ENCODE results near the gene NKIRAS1.
"Not testable (repeated sequence)": the region's sequence is repeated elsewhere in the genome, so short reads cannot be mapped to it uniquely, and the experiment has no call there.

Gene NKIRAS1

DNA sequence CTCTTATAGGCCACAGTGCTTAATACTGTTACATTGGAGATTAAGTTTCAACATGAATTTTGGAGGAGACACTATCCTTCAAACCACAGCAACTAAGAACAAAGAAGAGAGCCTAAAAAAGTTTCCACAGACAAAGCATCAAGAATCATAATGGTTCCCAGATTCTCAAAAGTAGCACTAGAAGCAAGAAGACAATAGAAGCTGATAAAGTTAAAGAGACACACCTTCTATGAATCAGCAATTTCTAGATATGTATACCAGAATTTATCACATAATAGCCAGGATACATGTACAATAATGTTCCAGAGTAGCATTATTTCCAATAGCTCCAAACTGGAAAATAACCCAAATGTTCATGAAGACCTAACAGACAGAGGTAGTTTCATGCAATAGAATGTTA is 12.2 kb downstream of the NKIRAS1 start:
- no peak for DNase-seq (ENCODE audit: low read depth in 2 of 2)

DNA sequence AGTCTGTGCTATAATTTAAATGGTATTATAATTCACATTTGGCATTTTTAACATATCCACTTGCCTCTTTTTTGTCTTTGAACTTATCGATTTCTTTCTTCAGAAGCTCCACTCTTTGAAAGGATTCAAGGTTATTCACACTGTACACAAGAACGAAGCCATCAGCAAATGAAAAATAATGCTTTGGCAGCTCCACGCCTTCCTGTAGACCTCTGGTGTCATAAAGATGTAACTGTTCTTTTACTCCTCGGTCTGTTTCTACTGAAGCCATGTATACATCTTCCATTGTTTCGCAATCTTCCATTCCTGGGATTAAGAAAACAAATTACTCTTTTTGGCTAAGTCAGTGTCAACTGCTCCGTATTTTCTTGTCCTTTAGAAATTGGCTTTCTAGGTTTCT is 16.0 kb downstream of the NKIRAS1 start:
- no peak for DNase-seq (ENCODE audit: low read depth in 2 of 2)

GRCh38 chr3:23895181-23895580 is 21.6 kb downstream of the NKIRAS1 start:
- no peak for DNase-seq (ENCODE audit: low read depth in 2 of 2)

DNA sequence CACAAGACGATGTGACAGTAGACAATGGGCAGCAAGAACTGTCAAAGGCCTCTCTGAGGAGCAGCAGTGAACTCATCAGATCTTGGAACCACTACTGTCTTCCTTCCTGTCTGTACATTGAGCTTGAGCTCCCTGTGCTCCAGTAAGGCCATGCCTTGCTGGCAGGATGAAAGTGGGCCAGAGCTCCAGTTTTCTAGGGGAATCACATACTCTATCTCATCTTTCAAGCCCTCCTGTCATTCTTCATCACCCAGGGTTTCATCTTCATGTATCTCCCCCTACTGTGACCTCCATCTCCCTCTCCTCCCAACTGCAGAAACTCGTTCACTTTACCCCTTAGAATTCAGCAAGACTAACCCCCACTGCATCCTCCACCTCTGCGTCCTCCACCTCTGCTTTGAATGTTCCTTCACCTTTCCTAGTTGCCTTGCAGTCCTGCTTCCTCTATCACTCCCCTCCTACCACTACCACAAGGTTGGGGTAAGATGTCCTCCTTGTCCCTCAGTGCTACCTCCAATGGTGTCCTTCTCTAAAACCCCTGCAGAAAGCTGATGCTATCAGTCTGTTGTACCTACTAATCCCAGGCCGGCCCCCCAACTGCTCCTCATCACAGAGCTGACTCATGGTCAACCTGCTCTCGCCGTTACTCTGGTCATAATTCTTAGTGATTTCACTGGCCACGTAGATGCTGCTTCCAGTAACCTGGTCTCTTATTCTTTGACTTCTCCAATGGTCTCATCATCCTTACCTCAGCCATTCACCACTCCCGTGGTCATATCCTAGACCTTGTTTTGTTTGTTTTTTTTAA is 22.3 kb downstream of the NKIRAS1 start:
- no peak for DNase-seq (ENCODE audit: low read depth in 2 of 2)

DNA sequence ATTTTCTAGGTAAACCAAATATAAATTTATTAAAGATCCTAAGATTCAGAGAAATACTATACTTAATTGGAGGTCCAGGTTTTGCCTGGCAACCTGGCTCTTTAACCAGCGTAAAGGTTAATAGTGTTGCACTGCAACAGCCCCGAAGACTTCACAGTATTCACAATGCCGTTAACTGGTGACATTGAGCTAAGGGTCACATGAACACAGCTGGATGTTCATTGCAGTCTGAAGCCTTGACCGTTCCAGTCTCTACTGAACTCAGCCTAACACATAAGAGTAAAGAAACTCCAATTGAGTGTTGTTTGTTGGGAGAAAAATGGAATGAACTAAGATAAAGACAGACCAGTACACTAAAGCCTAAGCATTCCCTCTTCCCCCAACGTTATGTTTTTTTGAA is 26.8 kb downstream of the NKIRAS1 start:
- DNase-seq (ENCODE audit: low read depth in 2 of 2): no peak

DNA sequence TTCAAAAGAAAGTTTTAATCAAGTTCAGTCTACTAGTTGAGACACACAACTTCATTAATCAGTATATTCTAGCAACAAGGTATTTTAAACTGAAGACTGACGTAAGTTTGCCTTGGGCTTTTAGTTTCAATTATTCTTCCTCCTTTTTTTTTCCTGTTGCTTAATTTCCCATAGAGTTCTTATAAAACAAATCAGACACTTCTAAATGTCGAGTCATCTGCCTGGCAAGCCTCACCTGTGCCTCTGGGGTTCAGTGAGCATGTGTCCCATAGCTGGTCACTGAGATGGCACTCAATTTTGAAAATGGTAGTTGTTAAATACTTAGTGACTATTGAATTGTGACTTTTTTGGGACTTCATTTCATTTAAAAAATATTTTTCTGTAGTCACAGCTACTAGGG is 27.4 kb downstream of the NKIRAS1 start:
- DNase-seq (ENCODE audit: low read depth in 2 of 2): no peak

DNA sequence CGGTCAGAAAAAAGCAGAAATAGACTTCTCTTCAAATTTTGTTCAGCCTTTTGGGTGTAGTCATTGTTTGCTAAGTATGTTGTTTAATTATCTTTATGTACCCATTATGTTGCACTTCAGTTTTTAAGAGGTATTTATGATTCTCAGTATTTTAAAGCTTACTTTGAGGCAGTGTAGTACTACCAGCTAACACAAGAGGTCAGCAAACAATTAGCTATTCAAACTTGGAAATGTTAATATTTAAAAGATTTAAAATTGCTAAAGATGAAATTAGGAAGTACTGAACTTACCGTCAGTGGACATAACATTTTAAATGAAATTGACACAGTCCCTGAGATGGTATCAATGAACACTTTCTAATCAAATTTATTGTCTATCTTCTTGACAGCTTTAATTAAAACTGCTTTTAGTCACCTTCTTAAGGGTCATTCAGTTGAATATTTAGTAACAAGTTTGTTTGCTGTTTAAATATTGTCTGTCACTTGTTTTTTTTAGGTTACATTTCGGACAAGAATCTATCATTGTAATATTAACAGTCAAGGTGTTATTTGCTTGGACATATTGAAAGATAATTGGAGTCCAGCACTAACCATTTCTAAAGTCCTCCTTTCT is 28.1 kb downstream of the NKIRAS1 start:
- no peak for DNase-seq (ENCODE audit: low read depth in 2 of 2)

DNA sequence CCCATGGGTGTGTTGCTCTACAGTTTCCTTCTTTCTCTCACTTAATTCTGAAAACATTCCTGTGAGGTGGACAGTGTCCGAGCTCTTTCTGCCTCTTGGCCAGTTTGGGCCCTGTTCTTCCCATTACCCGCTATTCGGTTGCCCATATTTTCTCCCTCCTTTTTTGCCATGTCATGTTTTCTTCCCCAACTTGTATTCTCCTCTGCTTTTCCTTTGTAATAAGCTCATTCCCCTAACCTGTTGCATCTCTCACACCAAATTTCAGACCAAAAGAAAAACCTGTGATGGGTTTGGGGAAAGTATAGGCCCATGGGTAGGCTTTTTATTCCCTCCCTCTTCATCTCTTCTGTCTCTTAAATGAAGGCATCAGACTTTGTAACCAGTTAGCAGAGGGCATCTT is 30.5 kb downstream of the NKIRAS1 start:
- no peak for DNase-seq (ENCODE audit: low read depth in 2 of 2)

DNA sequence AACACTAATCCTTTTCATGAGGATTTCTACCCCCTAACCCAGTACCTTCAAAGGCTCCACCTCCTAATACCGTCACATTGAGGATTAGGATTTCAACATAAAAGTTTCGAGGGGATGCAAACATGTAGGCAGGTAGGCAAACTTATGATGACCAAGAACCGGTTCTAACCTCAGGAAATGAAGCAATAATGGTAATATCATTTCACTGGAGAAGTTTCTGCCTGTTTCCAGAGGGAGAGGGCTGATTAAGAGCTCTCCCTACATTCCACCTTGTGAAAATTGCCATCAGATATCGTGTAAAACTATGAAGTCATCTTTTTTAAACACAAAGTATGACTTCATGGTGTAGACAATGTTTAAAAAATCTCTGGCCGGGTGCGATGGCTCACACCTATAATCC is 31.6 kb downstream of the NKIRAS1 start:
- no peak for DNase-seq (ENCODE audit: low read depth in 2 of 2)

DNA sequence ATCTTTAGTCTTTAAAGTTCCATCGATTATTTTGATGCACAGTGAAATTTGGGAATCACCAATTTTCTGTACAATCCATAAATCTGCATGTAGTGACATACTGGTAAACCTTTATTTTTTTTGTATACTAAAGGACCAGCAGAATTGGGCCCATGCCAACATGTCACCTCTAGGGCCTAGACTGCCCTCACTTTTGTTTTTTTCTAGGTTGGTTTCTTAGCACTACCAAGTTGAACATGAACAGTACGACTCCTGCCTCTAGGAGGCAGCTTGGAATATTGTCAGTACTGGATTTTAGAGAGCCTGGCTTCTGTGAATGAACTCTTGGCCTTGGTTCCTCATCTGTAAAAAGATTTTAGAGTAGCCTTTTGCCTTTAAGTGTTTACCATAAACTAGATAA is 32.3 kb downstream of the NKIRAS1 start:
- DNase-seq (ENCODE audit: low read depth in 2 of 2): no peak

- DNase-seq (ENCODE audit: low read depth in 2 of 2): no peak
Measured at GRCh38 chr3:23882487-23882918, 34.3 kb downstream of the NKIRAS1 start.

DNA sequence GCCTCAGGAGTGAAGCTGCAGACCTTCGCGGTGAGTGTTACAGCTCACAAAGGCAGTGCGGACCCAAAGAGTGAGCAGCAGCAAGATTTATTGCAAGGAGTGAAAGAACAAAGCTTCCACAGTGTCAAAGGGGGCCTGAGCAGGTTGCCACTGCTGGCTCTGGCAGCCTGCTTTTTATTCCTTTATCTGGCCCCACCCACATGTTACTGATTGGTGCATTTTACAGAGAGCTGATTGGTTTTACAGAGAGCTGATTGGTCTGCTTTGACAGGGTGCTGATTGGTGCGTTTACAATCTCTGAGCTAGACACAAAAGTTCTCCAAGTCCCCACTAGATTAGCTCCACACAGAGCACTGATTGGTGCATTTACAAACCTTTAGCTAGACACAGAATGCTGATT is 34.8 kb downstream of the NKIRAS1 start:
- DNase-seq (ENCODE audit: low read depth in 2 of 2): not testable (repeated sequence)

DNA sequence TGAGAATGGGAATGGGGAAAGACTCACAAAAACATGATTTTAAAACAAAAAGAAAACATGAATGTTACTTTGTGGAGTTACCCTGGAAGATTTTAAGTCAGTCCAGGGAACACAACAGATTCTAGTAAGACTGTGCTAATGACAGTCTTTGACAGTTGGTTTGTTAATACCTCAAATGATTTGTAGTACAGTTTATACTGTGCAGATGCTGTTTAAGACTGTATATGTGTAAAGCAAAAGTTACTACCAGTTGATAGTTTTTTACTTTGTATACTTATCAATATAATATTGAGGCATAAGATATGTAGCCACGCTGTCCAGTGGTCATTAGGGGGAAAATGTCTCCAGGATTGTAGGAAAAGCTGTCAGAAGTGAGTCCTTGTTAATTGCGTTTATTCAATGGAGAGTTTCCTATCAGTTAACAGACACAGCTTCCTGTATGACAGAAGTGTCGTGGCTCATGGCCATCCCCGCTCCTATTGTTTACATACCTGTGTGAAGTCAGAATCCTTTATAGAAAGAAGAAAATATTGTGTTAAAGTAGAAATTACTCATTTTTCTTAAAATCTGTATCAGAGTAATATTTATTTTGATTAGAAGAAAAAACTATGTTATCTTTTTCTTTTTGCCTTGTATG is 36.0 kb downstream of the NKIRAS1 start:
- DNase-seq (ENCODE audit: low read depth in 2 of 2): no peak

GRCh38 chr3:23879485-23879884 is 37.3 kb downstream of the NKIRAS1 start:
- no peak for DNase-seq (ENCODE audit: low read depth in 2 of 2)

DNA sequence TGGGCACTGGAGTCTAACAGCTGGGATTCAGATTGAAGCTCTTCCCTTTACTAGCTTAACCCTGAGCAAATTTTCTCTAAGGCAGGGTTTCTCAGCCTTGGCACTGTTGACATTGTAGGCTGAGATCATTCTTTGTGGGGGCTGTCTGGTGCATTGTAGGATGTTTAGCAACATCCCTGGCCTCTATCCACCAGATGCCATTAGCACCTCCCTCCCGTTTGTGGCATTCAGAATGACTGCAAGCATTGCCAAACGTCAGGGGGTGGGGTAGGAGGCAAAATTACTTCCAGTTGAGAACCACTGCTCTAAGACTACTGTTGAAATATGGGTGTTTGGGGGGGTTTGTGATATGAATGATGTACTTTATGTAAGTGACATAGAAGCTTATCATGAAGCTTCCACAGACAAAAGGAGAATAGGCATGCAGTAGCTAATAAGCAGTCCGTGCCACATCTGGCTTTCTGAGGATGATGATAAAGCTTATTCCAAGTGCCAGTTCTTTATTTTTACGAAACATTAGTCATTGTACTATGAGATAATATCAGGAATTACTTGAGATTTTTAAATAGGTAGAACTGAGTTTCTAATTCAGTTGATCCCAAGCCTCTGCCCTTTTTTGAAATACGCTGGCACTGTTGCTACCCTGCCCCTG is 39.3 kb downstream of the NKIRAS1 start:
- no peak for DNase-seq (ENCODE audit: low read depth in 2 of 2)

DNA sequence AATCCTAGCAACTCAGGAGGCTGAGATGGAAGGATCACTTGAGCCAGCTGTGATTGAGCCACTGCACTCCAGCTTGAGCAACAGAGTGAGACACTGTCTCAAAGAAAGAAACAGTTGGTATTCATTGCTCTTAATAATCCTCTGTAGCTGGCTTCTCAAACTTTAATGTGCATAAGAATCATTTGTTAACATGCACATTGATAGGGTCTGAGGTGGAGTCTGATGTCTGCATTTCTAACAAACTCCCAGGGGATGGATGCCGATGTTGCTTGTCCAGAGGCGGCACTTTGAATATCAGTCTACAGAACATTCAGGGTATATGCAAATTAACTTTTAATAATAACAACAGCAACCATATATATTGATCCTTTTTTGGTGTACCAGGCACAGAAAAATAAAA is 39.9 kb downstream of the NKIRAS1 start:
- DNase-seq (ENCODE audit: low read depth in 2 of 2): no peak

- no peak for DNase-seq (ENCODE audit: low read depth in 2 of 2)
Measured at GRCh38 chr3:23875113-23875725, 41.6 kb downstream of the NKIRAS1 start.

DNA sequence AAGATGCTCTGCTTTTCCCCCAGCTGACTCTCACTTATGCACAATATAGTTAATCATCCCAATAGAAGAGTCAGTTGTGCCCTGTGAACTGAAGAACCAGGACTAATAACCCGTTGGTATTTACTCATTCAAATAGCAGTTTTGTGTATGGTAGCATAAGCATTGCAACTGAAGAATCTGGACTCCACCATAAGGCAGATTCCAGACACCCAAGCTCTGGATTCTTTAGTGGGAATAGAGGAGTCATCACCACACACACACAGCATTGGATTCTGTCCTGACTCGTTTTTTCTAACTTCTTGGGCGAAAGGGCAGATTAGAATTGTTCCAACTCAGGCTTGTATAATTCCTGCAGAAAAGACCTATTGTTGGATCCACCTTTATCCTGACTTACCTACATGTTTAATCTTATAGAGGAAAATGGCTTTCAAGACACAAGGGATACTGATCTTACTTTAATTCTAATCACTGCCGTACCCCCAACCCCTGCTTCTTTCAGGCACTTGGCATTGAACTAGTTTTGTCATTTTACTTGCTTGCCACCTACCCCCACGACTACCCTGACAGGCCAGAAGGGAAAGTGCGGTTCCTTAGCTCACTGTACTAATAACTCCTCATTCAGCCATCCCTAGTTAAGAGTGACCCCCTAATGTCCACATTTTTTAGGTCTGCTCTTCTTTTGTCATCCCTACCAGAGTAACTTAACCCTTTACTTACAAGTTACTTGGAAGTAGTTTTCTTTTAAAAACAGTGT is 42.3 kb downstream of the NKIRAS1 start:
- DNase-seq (ENCODE audit: low read depth in 2 of 2): no peak

- no peak for DNase-seq (ENCODE audit: low read depth in 2 of 2)
Measured at GRCh38 chr3:23873941-23874340, 42.8 kb downstream of the NKIRAS1 start.

DNA sequence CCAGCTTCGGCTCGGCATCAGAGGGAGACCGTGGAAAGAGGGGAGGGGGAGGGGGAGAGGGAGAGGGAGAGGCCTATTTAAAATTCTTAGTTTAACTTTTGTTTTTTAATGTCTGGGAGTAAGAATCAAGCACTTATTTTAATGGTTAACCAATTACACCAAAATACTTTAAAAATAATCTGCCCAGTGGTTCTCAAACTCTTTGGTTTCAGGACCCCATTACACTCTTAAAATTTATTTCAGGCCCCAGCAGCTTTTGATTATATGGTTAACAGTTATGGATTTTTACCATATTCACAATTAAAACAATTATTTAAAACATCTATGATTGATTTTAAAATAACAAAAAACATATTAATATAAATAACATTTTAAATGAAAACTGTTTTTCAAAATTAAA is 44.5 kb downstream of the NKIRAS1 start:
- no peak for DNase-seq (ENCODE audit: low read depth in 2 of 2)

GRCh38 chr3:23871361-23871760 is 45.4 kb downstream of the NKIRAS1 start:
- not testable (repeated sequence) for DNase-seq (ENCODE audit: low read depth in 2 of 2)

Data from stimulated activated CD4-positive, alpha-beta T cell treated with anti-CD3 and anti-CD28 coated beads, Interleukin-15, amount 100 ng/mL, for 48 hours (primary cell).